ENCODE results near the gene EVI5. TPM values are rescaled to one million over a fixed set of nuclear protein-coding genes. Genes with fewer than 3 reads are reported as not detected.

The EVI5 gene
- total RNA-seq, 1 experiment from 2014 or later, result 38.2 TPM

GRCh38 chr1:92575123-92575522, 209.8 kb downstream of the EVI5 start:
- H3K4me2 ChIP-seq (ENCODE audit: low read length), result no peak overlapping the region
- ChIA-PET POLR2A (ENCODE audit: unreplicated experiment) (no interaction called here), CTCF (no interaction called here)
- no peaks in the 10 kb centered on the region for H3K9me2 ChIP-seq (replicated peaks; ENCODE audit: low read length)
- no peaks in the 10 kb centered on the region for H3K79me2 ChIP-seq (ENCODE audit: low read length)
- no peaks in the 10 kb centered on the region for H3K4me1 ChIP-seq (ENCODE audit: insufficient read depth, low read length)
- H4K20me1 ChIP-seq (ENCODE audit: low read length), result no peaks in the 10 kb centered on the region
- BruUV-seq (replicated peaks), result no TSS peak
- no peak overlapping the region for H3K9ac ChIP-seq (ENCODE audit: low read length)
- DNase-seq (no peak), ATAC-seq (no peak)
- H2AFZ ChIP-seq (ENCODE audit: low read length), result no peak overlapping the region
- H3K27me3 ChIP-seq (ENCODE audit: low read length), result no peaks in the 10 kb centered on the region
- no peak overlapping the region for H3K27ac ChIP-seq (ENCODE audit: low read length)
- no peak overlapping the region for H3K4me3 ChIP-seq (ENCODE audit: low read length)
- intact Hi-C loops (cut with micrococcal nuclease), result no loop called here
- TF ChIP-seq EZH2 (IDR thresholded peaks at IDR 0.05; ENCODE audit: low read length, unreplicated experiment) (no peak), EZH2phosphoT487 (IDR thresholded peaks at IDR 0.05; ENCODE audit: borderline replicate concordance, low read length) (no peak), CTCF (conservative IDR thresholded peaks at IDR 0.05; ENCODE audit: low read depth, low read length) (no peak)
- no peaks in the 10 kb centered on the region for H3K36me3 ChIP-seq (ENCODE audit: low read depth, low read length)
- no peaks in the 10 kb centered on the region for H3F3A ChIP-seq (ENCODE audit: low read length, unreplicated experiment)
- H3K9me3 ChIP-seq (ENCODE audit: low read length), result no peaks in the 10 kb centered on the region

GRCh38 chr1:92572520-92572919, 212.4 kb downstream of the EVI5 start:
- CTCF ChIA-PET, result interaction anchor here (0.5 kb wide), 2 partner anchors 540 to 1605 kb away, joined by 3 to 4 read pairs; no protein-coding TSS in a partner anchor
- no peaks in the 10 kb centered on the region for H3K4me1 ChIP-seq (ENCODE audit: insufficient read depth, low read length)
- H4K20me1 ChIP-seq (ENCODE audit: low read length), result no peaks in the 10 kb centered on the region
- no peak overlapping the region for H3K9ac ChIP-seq (ENCODE audit: low read length)
- no peak for DNase-seq
- no peak overlapping the region for H3K27ac ChIP-seq (ENCODE audit: low read length)
- no peaks in the 10 kb centered on the region for H3K27me3 ChIP-seq (ENCODE audit: low read length)
- ATAC-seq, result no peak
- H3K4me2 ChIP-seq (ENCODE audit: low read length), result no peak overlapping the region
- no peaks in the 10 kb centered on the region for H3K79me2 ChIP-seq (ENCODE audit: low read length)
- no peaks in the 10 kb centered on the region for H3K9me3 ChIP-seq (ENCODE audit: low read length)
- POLR2A ChIA-PET (ENCODE audit: unreplicated experiment), result no interaction called here
- no TSS peak for BruUV-seq (replicated peaks)
- no peaks in the 10 kb centered on the region for H3F3A ChIP-seq (ENCODE audit: low read length, unreplicated experiment)
- no peak overlapping the region for H2AFZ ChIP-seq (ENCODE audit: low read length)
- H3K9me2 ChIP-seq (replicated peaks; ENCODE audit: low read length), result no peaks in the 10 kb centered on the region
- TF ChIP-seq EZH2 (IDR thresholded peaks at IDR 0.05; ENCODE audit: low read length, unreplicated experiment) (no peak), EZH2phosphoT487 (IDR thresholded peaks at IDR 0.05; ENCODE audit: borderline replicate concordance, low read length) (no peak), CTCF (conservative IDR thresholded peaks at IDR 0.05; ENCODE audit: low read depth, low read length) (no peak)
- no peak overlapping the region for H3K4me3 ChIP-seq (ENCODE audit: low read length)
- H3K36me3 ChIP-seq (ENCODE audit: low read depth, low read length), result no peaks in the 10 kb centered on the region
- intact Hi-C loops (cut with micrococcal nuclease), result no loop called here

- no peaks in the 10 kb centered on the region for H3K27me3 ChIP-seq (ENCODE audit: low read length)
- intact Hi-C loops (cut with micrococcal nuclease), result no loop called here
- no peaks in the 10 kb centered on the region for H3F3A ChIP-seq (ENCODE audit: low read length, unreplicated experiment)
- H3K4me1 ChIP-seq (ENCODE audit: insufficient read depth, low read length), result no peaks in the 10 kb centered on the region
- no peak overlapping the region for H3K4me3 ChIP-seq (ENCODE audit: low read length)
- H2AFZ ChIP-seq (ENCODE audit: low read length), result no peak overlapping the region
- ChIA-PET POLR2A (ENCODE audit: unreplicated experiment) (no interaction called here), CTCF (no interaction called here)
- no peaks in the 10 kb centered on the region for H3K9me3 ChIP-seq (ENCODE audit: low read length)
- H3K36me3 ChIP-seq (ENCODE audit: low read depth, low read length), result no peaks in the 10 kb centered on the region
- no peak for TF ChIP-seq EZH2 (IDR thresholded peaks at IDR 0.05; ENCODE audit: low read length, unreplicated experiment)
- TF ChIP-seq EZH2phosphoT487 (IDR thresholded peaks at IDR 0.05; ENCODE audit: borderline replicate concordance, low read length), result no peak
- no peak for TF ChIP-seq CTCF (conservative IDR thresholded peaks at IDR 0.05; ENCODE audit: low read depth, low read length)
- ATAC-seq, result no peak
- no peaks in the 10 kb centered on the region for H4K20me1 ChIP-seq (ENCODE audit: low read length)
- BruUV-seq (replicated peaks), result no TSS peak
- no peaks in the 10 kb centered on the region for H3K79me2 ChIP-seq (ENCODE audit: low read length)
- no peak overlapping the region for H3K4me2 ChIP-seq (ENCODE audit: low read length)
- DNase-seq, result no peak
- no peak overlapping the region for H3K9ac ChIP-seq (ENCODE audit: low read length)
- no peak overlapping the region for H3K27ac ChIP-seq (ENCODE audit: low read length)
- H3K9me2 ChIP-seq (replicated peaks; ENCODE audit: low read length), result no peaks in the 10 kb centered on the region
Measured at GRCh38 chr1:92571578-92571977, 213.3 kb downstream of the EVI5 start.

Data from PC-3 (cell line).